Loucy (cell line): ENCODE data around the gene MRPL39.

Experiments used
- CTCF ChIP-seq: fragments of 200-600 bp; sonication (generic); conservative IDR thresholded peaks from 2 replicates; pipeline ENCODE4 v1.5.1; 2014; ENCODE audit warnings: mild to moderate bottlenecking, antibody characterized with exemption, low read length
- EZH2phosphoT487 ChIP-seq: fragments of 200-600 bp; IDR thresholded peaks from 2 replicates; pipeline ENCODE4 v1.6.1; 2018; ENCODE audit warnings: antibody characterized with exemption, mild to moderate bottlenecking, moderate library complexity, borderline replicate concordance

- TF ChIP-seq CTCF (no peak), EZH2phosphoT487 (no peak)
Measured at GRCh38 chr21:25573409-25574206, 33.7 kb downstream of the MRPL39 start.
